ENCODE measurements around the gene F2R. TPM values are rescaled to one million over a fixed set of nuclear protein-coding genes. Genes with fewer than 3 reads are reported as not detected.
"Not testable (repeated sequence)": the region's sequence is repeated elsewhere in the genome, so short reads cannot be mapped to it uniquely, and the experiment has no call there.

The F2R gene
- total RNA-seq, 1 donor from 2014 or later = 15.1 TPM

DNA sequence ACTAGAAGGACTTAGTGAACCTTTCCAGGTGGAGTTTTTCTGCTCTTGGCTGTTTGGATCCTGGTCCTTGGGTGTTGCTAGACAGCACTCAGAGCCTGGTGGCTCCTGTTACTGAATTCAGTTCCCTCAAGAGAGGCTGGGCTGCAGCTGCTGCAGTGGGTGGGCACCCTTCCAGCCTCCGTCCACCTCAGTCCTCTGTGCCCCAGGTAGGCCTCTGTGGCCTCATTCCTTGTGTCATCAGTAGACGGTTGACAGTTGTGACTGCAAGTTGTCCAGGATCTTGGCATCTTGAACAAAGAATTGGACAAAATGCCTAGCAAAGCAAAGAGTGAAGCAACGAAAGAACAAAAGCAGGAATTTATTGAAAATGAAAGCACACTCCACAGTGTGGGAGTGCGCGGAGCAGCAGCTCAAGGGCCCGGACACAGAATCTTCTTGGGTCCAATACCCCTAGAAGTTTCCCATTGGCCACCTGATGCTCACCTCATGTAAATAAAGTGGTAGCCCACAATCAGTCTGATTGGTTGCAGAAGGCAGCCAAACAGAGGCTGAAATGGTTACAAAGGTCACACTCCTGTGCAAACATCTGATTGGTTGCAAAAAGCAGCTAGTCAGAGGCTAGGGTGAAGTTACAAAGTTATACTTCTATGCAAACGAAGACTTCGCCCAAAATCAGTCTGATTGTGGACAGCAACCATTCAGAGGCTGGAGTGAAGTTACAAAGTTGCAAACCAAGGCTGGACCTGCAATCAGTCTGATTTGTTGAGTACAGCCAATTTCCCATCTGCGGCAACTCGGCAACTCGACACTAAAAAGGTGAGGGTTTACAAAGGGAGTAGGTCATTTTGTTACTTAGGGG, 40.1 kb downstream of the F2R start:
- DNase-seq (ENCODE audit: low spot score) = no peak

DNA sequence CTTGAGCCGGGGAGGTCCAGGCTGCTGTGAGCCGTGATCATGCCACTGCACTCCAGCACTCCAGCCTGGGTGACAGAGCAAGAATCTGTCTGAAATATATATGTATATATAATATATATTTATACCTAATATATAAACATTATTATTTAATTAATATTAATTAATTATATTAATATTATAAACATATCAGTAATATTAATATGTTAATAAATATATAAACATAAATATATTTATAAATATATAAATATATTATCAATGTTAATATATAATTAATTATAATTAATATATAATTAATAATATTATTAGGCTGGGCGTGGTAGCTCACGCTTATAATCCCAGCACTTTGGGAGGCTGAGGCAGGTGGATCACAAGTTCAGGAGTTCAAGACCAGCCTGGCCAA, 41.1 kb downstream of the F2R start:
- DNase-seq (ENCODE audit: low spot score) = no peak

DNA sequence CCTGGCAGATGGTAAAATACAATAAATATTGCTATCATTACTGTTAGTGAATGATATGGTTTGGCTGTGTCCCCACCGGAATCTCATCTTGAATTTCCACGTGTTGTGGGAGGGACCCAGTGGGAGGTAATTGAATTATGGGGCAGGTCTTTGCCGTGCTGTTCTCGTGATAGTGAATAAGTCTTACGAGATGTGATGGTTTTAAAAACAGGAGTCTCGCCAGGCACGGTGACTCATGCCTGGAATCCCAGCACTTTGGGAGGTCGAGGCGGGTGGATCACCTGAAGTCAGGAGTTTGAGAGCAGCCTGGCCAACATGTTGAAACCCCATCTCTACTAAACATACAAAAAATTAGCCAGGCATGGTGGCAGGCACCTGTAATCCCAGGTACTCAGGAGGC, 45.2 kb downstream of the F2R start:
- not testable (repeated sequence) for DNase-seq (ENCODE audit: low spot score)

DNA sequence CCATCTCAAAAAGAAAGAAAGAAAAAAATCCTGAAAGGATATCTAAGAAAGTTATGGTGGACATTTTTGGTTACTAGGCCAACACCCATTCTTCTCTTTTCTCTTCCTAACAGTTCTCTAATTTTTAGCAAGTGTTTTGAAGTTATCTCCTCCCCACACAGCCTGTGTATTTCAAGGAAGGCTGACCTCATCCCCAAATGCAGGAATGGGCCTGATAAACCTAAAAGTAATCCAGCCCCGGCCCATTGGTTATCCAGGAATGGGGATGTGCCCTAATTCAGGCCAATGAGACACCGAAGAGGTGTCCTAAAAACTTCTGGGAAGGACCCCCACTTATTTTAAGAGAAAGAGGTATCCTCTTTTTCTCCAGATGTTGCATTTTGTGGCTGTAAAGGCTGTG, 46.6 kb downstream of the F2R start:
- no peak for DNase-seq (ENCODE audit: low spot score)

DNA sequence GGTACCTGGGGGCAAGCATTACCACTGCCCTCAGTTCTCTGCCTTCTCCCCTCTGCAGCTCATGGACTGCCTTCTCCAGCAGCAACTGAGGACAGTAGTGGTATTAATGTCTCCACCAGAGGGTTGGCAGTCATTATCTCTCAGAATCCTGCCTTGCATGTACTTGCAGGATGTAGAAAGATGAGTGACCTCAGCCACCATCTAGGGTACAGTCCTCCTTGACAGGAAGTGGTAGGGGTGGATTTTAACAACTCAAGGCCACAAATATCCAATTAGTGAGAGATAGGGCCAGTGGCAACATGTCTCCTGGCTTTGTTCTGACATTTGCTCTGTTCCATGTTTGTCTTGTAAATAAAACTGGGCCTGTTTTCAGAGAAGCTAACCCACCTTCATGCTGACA, 47.2 kb downstream of the F2R start:
- no peak for DNase-seq (ENCODE audit: low spot score)

DNA sequence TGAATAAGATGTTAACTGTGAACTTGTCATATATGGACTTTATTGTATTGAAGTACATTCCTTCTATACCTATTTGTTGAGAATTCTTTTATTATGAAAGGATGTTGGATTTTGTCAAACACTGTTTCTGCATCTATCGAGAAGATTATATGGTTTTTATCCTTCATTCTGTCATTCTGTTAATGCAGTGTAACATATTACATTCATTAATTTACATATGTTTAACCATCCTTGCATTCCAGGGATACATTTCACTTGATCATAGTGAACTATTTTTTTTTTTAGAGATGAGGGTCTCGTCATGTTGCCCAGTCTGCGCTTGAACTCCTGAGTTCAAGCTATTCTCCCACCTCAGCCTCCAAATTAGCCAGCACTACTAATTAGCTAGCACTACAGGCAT, 48.4 kb downstream of the F2R start:
- DNase-seq (ENCODE audit: low spot score) = no peak

DNA sequence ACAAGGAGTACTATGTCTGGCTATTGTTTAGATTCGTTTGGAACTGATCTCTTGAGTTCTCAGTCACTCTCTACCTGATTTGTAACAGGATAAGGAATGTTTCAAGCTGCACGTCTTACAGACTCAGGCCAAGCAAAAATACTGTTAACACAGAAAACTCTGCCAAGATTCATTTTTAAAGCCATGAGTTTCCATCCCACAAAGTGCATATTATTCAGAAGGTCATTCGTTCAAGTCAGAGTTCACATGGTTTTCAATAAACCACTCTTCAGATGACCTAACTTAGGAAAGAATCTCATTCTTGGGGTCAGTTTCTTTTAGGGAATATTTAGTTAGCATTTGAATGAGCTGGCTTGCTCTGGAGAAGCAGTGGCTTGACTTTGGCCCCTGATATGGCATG, 49.3 kb downstream of the F2R start:
- DNase-seq (ENCODE audit: low spot score) = no peak

DNA sequence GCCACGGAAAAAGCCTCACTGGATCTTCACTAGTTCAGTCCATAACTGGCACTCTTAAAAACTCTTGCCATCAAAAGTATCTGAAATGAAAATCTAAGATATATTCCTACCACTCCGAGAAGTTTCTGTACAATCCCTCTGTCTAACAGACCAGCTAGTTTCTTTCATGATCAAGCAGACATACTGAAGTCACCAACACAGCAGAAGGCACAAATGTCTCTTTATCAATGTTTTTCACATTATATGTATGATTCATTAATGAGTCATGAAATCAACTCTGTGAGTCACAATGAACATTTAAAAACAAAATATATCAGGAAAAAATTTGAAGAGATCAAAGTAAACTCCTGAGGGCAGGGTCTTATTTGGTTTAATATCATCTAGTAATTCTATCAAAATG, 50.8 kb downstream of the F2R start:
- no peak for DNase-seq (ENCODE audit: low spot score)

DNA sequence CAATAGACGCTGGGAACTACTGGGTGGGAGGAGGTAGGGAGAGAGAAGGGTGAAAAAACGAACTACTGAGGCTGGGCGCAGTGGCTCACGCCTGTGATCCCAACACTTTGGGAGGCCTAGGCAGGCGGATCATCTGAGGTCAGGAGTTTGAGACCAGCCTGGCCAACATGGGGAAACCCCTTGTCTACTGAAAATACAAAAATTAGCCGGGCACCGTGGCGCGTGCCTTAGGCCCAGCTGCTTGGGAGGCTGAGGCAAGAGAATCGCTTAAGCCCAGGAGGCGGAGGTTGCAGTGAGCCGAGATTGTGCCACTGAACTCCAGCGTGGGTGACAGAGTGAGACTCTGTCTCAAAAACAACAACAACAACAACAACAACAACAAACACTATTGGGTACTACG, 55.1 kb downstream of the F2R start:
- not testable (repeated sequence) for DNase-seq (ENCODE audit: low spot score)

DNA sequence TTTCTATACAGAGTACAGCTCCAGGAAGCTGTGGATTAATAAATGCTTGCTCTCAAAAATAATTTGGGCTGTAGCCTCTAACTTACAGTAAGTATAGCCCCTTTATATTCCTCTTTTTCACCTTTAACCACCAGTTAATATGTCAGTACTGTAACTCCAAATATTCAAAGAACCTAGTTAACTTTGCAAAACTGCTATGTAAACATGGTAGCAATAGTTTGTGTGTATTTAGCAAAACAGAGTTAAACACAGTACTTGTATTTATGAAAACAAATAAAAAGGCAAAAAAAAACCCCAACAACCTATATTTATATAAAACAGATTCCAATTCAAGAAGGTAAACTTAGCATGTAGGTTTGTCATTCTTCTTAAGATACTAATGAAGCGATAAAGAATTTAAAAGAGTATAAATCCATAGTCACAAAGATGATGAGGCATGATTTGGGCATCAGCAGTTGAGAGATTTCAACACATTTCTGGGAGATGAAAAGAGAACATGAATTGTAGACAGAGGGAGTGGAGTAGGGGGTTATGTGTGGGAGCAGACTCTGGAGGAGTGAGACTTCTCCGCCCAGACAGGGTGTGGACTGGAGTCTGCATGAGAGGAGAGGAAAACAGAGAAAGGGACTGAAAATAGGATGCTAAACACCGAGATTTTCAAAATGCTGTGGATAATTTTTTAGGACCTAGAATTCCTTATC, 55.9 kb downstream of the F2R start:
- DNase-seq (ENCODE audit: low spot score) = no peak

DNA sequence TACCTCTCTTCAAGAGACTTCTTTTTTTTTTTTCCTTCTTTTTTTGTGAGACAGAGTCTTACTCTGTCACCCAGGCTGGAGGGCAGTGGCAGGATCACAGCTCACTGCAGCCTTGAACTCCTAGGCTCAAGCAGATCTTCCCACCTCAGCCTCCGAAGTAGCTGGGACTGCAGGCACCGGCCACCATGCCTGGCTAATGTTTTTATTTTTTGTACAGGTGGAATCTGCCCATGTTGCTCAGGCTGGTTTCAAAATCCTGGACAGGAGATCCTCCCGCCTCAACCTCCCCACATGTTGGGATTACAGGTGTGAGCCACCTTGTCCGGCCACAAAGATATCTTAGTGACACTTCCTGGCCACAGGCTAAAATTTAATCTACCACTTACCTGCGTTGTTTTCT, 60.0 kb downstream of the F2R start:
- no peak for DNase-seq (ENCODE audit: low spot score)

DNA sequence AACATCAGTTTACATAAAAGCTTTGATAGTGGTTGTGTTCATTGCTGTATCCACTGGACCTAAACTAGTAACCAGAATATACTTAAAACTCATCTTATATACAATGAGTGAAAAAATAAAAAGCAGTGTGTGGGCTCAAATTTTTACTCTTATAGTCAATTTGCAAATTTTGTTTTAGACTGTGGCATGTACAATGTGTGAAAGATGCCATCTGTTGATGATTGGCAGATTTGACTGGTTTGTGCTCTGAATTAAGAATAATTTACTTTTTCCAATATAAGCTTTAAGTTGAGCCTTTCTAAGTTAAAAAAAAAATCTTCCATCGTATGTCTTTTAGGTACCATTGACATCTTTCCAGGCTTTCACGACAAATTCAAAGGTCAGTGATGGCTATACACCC, 60.5 kb downstream of the F2R start:
- DNase-seq (ENCODE audit: low spot score) = no peak

DNA sequence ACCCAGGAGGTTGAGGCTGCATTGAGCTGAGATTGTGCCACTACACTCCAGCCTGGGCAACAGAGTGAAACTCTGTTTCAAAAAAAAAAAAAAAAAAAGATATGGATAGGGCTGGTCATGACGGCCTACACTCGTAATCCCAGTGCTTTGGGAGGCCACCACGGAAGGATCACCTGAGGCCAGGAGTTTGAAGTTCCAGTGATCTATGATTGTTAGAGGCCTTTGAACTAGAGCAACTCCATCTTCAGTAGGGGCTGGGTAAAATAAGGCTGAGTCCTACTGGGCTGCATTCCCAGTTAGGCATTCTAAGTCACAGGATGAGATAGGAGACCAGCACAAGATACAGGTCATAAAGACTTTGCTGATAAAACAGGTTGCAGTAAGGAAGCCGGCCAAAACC, 64.7 kb downstream of the F2R start:
- not testable (repeated sequence) for DNase-seq (ENCODE audit: low spot score)

DNA sequence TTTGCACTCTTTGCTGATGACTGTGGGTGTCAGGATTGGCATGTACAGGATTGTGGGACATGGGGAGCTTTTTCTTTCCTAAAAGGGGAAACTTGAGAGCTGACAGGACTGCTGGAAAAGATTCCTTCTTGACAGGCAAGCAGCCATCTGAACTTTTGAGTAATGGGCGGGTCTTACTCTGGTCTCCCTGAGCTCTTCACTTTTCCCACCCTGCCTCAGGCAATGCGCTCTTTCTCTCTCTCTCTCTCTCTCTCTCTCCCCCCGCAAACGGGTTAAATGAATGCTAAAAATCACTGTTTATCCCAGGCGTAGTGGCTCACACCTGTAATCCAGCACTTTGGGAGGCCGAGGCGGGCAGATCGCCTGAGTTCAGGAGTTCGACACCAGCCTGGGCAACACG, 65.8 kb downstream of the F2R start:
- no peak for DNase-seq (ENCODE audit: low spot score)

DNA sequence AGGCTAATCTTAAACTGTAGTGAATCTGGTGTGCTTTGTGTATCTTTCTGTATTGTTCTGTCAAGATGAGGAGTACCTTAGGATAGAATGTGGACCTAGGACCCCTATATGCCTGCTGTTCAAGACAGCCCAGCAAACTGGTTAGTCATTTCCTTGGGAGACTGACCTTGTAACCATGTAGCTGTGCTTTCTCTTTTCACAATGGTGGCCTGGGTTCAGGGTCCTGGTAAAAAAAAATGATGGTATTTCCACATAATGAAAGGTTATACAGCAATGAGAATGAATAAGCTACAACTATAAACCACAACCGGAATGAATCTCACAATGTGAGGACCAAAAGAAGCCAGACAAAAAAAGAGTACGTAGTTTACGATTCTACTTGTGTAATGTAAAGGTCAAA, 66.5 kb downstream of the F2R start:
- no peak for DNase-seq (ENCODE audit: low spot score)

Other genes starting within 250 kb of the F2R start
- gene F2RL2, start 92.7 kb upstream of the F2R start, total RNA-seq = 1.9 TPM
- 48.9 TPM for gene F2RL1, start 102.9 kb downstream of the F2R start, total RNA-seq
- gene S100Z, start 133.9 kb downstream of the F2R start, total RNA-seq = 0.95 TPM
- gene CRHBP, start 236.9 kb downstream of the F2R start, total RNA-seq = 1.5 TPM

All from mucosa of gallbladder (tissue), 1 donor.